ENCODE data around the gene ENO1.

ENO1 gene

DNA sequence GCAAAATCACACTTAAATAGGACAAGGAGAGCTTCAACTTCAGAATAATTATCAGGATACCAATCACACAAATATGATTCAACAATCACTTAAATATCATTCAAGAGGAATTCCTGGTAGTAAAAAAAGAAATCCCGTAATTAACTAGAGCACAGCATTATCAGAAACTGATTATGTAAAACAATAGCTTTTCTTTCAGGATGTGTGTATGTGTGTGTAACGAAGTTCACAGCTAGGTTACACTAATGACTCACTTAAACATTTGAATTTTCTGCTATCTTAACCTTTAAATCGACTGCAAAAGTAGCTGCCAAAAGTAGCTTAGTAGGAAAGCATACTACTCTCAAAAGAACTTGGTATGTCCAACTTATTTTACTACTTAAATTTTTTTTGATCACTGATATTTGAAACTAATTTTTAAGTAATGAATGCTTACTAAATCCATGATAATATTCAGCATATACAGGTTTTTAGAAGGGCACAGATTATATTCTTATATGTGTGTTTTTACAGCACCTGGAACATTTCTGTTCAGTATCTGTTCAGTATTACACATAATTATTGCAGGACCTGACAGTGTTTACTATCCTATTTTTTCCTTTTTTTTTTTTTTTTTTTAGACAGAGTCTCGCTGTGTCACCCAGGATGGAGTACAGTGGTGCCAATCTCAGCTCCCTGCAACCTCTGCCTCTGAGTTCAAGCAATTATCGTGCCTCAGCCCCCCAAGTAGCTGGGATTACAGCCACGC, 65.3 kb downstream of the ENO1 start:
- no peak for DNase-seq

DNA sequence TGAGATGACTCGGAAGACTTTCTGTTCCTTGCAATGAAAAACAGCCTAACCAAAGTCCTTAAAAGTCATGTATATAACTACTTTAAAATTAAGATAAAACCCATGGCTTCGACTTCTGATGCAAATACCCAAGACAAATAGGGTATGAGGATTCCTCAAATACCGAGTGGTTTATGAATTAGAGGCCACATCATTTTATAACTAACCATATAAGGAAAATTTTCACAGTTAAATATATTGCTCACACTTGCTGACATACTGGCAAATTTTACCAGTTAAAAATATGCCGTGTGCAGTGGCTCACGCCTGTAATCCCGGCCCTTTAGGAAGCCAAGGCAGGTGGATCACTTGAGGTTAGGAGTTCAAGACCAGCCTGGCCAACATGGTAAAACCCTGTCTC, 66.4 kb downstream of the ENO1 start:
- no peak for DNase-seq
